ENCODE measurements around the gene CHGA.

CHGA gene

DNA sequence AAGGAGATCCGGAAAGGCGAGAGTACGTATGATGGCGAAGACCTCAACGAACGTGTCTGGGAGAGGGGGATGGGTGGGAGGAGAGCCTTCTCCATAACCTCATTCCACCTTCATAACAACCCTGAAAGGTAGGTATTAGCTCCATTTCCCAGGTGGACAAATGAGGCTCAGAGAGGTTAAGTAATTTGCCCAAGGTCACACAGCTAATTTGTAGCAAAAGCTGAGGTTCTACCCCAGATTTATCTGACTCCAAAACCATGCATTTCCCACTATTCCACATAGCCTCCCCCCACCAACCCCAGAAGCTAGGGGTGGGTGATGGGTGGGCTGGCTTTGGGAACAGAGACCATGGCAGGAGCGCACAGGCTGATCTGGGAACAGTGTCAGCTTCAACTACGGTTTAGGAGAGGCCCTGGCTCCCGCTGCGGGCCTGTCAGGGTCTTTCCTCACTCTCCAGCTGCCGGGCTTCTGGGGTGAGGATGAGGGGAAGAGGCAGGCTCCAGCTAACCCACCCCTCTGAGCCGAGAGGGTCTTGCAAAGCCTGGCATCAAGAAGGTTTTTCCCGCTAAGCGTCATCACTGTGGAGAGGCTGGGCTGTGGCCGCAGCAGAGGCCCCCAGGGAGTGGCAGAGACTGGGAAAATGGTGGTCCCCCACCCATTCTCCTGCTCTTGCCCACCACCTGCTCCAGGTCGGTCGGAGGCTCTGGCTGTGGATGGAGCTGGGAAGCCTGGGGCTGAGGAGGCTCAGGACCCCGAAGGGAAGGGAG lies 8.9 kb downstream of the CHGA start:
- no peak for DNase-seq

DNA sequence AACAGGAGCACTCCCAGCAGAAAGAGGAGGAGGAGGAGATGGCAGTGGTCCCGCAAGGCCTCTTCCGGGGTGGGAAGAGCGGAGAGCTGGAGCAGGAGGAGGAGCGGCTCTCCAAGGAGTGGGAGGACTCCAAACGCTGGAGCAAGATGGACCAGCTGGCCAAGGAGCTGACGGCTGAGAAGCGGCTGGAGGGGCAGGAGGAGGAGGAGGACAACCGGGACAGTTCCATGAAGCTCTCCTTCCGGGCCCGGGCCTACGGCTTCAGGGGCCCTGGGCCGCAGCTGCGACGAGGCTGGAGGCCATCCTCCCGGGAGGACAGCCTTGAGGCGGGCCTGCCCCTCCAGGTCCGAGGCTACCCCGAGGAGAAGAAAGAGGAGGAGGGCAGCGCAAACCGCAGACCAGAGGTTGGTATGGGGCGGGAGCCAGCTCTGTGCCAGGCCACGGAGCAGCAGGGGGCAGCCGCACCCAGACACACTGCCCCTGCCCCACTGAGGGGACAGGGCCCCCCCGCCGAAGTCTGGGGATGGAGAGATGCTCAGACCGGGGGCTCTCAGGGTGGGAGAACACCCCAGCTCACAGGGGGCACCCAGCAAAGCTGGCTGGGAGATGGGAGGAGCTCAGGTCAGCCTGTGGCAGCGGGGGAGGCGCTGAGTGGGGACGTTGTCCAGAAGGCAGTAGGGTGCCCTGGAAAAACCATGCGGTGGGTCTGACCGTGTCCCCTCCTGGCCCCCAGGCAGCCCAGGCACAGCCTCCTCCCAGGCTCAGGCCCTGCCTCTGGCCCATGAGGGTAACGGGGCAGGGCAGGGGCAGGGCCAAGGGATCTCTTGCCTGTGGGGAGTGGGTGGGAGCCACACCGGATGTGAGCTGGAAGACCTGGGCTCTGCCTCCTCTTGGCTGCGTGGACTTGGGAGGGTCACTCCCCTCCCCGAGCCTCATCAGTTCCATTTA lies 9.8 kb downstream of the CHGA start:
- no peak for DNase-seq

DNA sequence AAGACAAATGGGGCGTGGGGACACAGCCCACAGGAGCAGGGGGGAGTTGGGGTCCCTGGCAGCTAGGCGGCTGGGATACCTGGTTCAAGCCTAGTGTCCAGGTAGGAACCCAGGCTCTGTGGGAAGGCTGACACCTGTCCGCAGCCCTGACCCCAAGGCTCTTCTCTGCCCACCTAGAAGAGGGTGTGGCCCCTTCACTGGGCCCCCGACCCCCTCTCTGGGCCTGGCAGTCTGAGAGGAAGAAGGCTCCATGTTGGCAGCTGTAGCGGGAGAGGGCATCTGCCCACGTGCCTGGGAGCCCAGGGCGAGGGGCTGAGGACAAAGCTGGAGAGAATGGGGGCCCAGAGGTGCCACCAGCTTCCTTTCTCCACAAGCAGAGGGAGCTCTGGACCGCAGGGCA lies 10.5 kb downstream of the CHGA start:
- no peak for DNase-seq

DNA sequence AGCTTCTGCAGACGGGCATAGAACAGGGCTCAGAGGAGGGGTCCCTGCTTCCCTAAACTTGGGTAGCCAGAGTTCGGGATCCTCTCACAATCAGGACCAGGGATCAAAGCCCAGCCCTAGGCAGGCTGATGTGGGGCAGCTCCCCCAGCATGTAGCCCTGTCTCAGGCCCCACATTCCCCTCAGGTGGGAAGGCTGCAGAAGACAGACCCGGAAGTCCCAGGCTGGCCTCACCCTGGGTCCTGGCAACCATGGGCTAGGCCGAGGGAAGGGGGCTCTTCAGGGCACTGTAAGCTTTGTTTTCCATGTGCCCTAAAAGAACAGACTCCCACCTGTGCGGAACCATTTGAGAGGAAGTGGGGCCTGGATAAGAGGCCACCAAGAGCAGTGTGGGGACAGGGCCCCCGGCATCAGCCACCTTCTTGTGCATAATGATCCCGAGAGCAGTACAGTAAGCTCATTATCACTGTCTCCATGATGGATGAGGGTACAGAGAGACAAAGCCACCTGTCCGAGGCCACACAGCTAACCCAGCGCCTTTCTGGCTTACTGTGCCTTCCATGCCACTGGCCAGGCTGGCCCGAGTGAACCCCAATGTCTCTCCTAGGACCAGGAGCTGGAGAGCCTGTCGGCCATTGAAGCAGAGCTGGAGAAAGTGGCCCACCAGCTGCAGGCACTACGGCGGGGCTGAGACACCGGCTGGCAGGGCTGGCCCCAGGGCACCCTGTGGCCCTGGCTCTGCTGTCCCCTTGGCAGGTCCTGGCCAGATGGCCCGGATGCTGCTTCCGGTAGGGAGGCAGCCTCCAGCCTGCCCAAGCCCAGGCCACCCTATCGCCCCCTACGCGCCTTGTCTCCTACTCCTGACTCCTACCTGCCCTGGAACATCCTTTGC lies 11.5 kb downstream of the CHGA start:
- DNase-seq = no peak

DNA sequence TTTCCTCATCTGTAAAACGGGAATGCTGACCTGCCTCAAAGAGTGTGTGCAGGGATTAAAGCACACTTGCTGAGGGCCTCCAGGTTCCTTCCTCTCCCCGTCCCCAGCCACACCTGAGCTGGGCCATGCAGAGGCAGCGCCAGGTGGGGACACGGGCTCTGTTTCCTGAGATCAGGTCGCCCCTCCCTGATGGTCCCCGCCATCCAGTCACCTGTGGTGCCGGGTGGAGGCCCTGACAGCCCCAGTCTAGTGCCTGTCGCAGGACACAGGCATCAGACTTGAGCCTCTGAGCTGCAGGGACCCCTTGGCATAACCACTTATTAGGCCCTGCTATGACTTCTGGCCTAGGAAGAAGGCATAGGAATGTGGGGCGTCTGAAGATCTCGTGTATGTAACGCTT lies 12.5 kb downstream of the CHGA start:
- no peak for DNase-seq

DNA sequence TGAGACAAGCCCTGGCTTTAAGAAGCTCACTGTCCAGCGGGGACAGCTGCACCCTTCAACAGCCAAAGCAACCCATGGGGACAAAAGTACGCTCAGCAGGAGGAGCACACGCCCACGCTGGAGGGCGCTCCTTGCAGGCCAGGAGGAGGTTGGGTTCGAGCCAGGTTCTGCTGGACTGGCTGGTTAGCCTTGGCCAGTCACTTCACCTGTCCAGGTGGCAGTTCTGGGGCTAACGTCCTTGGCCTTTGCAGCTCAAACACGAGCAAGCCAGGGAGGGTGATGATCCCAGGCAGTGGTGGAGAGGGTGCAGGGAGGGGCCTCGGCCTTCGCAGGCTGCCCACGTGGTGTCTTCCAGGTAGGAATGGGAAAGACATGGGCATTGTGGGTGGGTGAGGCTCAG lies 13.1 kb downstream of the CHGA start:
- DNase-seq = no peak

DNA sequence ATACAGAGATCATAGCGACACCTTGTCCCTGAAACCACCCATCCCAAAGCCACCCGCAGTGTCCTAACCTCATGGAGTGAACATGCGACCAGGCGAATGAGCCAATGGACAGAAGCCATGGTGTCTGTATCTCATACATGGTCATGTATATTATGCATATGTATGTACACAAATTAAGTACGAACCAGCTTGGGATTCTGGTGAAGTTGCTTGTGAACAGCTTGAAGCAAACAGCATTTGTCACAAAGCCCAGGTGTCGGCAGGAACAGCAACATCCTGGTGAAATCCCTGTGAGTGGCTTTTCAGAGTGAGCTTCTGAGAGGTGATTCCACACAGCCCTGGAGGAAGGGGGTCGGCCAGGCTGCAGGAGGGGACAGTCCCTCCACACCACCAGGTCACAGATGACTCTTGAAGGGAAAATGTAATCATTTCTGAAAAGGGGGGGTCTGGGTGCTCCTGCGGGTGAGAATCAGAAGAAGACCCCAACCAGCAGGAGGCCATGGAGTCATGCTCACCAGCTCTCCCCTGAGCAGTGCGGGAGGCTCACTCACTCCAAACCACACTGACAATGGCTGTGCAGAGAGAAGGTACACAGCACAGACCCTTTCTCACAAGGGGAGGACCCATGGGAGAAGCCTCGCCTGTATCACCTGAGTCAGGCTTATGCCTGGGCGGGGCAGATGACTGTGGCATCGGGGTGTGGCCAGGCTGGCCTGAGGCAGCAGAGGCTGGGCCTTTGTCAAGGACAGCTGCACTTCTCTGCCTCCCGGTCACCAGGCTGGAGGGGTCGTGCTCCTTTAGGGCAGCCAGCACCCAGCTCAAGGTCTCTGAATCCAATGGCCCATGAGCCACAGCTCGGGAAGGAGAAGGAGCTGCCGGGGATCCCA lies 14.3 kb downstream of the CHGA start:
- no peak for DNase-seq

DNA sequence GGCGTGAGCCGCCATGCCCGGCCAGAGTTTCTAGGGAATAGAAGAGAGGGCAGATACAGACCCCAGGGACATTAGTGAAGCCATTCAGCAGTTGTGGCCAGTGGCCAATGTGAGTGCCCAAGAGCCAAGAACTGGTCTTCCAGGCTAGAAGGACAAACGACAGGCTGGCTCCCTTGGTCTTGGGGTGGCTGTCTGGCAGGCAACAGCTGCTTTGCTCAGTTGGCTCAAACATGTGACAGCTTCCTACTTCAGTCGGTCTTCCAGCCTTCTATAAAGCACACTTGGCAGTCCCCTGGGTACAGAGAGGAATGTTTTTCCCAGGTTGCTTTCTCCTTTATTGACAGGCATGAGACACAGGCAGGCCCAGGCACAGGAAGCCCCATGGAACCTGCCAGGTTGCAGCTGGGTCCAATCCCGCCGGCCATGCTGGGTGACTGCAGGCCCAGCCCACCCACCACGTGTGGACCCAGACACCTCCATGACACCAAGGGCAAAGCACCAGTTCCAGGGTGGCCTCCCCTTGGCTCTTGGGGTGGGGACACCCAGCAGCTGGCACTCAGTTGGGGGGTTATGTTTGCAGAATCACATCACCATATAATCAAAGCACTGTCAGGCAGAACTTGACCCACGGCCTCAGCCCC lies 15.4 kb downstream of the CHGA start:
- no peak for DNase-seq

DNA sequence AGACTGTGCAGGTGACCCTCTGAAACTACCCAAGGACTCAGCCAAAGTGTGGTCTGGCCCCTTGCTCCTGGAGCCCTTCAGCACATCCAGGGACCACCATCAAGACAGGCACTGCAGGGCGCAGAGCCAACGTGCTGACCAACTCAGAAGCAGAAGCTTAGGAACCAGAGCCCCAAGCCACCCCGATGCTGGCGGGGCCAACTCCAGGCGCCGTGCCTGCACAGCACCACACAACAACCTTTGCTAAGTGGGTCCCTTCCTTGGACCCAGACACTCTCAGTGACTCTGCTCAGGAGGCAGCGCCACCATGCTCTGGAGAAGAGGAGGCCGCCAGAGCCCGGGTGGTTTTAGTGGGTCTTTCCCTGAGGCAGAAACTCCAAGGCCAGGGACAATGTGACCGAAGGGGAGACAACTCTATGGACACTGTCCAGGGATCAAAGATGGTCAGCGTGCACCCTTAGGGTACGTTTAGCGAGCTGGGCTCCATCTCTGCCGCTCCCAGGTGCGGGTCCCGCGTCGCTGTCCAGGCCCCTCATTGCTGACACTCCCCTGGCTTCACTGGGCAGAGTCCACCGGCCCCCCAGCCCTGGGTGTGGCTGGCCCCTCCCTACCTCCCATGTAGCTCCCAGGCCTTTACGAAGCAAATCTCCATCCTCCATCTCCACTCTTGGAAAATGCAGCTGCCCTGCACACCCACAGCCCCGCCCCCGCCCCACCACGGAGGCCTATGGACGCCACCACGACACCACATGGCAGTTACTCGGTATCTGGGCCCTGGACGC lies 16.1 kb downstream of the CHGA start:
- DNase-seq = no peak

DNA sequence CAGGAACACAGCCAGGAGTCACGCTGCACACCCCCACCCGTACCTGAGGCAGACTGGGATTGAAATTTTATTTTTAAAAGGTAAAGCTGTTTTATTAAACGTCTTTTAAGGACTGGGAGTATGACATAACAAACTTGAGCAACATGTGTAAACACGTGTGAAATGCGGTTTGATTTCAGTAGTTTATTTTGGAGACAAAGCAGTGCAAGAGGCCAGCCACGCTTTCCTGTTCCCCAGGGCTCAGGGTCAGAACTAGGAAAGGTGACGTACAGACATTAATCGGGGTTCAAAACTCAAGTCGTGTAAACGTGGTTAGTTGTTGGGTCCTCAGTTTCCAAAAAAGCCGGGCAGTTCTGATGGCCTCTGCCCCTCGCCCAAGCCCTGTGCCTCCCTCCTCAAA lies 16.7 kb downstream of the CHGA start:
- no peak for DNase-seq

DNA sequence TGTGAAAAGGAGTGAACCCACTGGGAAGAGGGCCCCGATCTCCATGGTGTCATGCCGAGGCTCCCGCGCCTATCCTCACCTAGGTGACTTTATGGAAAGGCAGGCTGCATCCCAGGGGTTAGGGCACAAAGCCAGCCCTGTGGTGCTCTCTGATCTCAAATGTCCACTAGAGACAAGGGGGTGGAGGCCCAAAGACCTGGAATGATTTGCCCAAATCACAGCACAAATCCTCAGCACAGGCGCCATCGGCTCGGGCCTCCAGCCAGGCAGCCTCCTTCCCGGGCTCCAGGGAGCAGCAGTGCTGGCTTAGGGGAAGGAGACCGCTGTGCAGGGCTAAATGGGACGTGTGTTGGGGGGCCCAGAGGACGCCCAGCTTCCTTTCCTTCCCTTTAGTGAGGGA lies 17.6 kb downstream of the CHGA start:
- DNase-seq = no peak

DNA sequence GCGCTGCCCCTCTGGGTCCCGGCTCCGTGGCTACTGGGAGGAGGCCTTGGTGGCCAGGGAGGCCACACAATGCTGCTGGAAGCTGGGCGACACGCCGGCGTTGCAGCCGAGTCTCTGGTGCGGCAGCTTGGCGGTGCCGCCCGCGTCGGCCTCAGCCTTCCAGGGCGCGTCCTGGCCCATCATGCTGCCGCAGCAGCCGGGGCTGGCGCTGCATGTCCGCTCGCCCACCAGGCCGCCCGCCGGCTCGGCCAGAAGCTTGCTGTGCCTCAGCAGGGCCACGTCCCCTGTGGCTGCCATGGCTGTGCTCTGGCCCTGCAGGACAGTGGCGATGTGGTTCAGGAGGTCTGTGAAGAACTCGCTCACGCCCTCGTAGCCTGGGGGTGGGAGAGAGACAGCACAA lies 18.6 kb downstream of the CHGA start:
- DNase-seq = no peak

DNA sequence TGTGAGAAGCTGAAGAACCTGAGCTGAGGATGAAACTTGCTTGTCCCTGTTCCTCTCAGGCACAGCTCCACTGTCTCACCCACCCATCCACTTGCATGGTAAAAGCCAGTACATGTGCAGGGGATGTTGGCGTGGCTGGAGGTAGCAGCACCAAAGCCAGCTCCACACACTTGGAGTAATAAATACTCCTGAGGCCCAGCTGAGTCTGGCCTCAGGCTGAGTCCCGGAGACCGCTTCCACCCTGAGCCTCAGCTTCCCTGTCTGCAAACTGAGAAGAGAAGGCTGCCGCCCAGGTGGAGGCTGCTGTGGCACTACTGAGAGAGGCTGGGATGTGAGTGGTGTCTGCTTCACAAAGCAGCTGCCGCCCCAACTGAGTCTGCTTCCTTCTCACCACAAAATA lies 19.2 kb downstream of the CHGA start:
- DNase-seq = no peak

DNA sequence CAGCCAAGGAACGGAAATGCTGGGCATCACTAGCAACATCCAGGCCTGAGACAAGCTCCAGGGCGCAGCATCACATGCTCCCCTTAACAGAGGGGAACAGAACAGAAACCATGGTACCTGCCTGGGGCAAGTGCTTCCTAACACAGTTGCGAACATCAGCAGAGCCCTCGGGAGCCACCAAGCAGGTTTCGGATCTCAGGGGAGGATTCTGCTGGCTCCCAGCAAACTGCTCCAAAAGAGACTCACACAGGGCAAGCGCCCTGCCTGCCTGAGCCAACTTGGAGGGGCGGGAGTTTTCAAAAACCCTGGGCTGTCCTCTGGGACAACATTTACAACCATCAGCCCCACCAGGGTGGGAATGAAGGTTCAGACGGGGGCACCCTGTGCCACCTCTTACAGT lies 19.6 kb downstream of the CHGA start:
- no peak for DNase-seq

DNA sequence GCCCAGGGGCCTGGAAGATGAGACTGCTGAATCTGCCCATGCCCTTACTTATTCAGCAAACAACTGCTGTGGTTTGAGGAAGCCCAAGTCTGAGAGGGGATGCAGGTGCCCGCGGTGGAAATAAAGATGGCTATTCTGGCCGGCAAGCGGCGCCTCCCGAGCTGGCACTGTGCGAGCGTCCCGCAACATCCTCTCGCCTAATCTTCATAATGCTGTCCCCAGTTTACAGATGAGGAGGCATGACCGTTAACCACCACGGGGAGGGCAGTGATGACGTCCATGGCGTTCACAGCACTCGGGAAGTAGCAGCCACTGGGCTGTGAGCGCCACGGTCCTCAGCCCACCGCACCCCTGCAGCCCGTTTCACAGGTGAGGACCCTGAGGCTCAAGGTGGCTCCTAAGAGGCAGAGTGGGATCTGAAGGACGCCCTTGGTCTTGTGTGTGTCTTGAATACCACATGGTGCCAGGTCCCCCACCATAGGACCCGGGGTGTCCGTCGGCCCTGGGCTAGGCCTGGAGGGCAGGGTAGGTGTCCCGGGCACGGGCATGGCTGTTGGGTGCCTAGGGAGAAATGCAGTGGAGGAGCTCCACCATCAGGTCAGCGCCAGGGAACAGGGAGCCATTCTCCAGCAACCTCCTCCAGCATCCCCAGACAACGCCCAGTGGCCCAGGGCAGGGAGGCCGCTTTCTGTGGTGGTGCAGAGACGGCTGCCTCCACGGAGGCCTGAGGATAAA lies 20.2 kb downstream of the CHGA start:
- no peak for DNase-seq

DNA sequence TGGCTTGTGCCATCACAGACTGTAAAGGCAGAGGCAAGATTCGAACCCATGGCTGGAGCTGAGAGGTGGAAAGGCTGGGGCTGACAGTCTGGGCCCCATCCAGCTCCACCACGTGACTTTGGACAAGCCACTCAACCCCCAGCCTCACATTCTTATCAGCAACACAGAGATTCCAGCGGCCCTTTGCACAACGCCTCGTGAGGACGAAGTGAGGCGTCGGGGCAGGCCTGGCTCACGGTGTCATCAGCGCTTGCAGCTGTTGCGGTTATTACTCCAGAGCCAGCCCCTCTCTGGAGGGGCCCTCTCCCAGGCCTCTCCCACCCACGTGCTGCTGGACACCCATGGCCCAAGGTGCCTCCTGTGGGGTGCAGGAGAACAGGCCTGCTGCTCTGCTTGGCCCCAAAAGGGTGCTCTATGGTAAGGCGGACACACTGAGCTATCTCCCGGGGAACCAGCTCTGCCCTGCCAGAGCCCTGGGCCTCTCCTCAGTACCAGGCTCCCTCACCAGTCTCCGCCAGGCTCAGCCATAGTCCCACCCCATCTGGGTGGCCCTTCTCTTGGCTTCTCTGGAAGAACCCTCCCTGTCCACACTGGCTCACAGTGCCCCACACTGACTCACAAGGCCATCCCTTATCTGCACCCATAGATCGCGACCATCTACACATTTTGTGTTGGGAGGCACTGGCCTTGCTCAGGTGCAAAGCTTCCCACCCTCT lies 21.1 kb downstream of the CHGA start:
- no peak for DNase-seq

DNA sequence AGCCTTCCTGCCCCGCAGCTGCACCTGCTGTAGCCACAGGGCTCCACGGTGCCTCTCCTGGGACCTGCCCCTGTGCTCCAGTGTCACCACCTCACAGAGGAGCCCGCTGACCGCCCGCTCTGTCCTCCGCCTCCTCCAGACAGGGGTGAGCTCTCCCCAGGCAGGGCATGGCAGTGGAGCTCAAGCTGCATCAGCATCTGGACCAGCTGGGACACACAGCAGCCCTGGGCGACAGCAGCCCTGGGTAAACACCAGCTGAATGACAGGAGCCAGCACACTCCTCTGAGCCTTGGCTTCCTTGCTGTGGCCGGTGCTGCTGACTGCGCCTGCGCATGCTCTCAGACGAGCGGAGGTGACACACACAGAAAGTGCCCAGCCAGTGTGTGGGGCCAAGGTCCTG lies 22.0 kb downstream of the CHGA start:
- DNase-seq = no peak

DNA sequence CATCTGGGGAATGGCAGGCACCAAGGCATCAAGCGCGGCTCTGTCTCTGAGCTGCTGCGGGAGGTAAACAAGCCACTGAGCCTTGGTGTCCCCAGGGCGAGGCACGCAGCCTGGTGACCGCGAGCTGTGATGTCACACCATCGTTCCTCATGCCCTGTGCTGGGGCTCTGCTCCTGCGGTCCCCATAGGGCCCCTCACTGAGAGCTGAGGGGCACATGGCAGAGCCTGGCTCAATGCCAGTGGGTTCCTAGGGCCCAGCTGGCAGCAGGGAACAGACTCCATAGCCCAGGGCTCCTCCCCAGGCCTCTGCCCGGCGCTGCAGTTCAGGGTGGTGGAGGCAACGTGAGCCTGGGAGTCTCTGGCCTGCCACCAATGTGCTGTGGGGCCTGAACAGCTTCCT lies 22.6 kb downstream of the CHGA start:
- DNase-seq = no peak

Data from activated CD4-positive, alpha-beta T cell treated with anti-CD3 and anti-CD28 coated beads, Interleukin-2, amount 50 U/mL, for 4 hours (primary cell).